Fibroblast of lung (primary cell): ENCODE results near the gene CGB7.
"Not testable (repeated sequence)": the region's sequence is repeated elsewhere in the genome, so short reads cannot be mapped to it uniquely, and the experiment has no call there.

ENCODE experiments used
- EZH2 ChIP-seq: IDR thresholded peaks from 2 replicates; pipeline ENCODE4 v1.5.1; 2012; ENCODE audit warnings: low read length, control low read depth, mild to moderate bottlenecking; ENCODE audit errors: missing control alignments
- TF ChIP-seq, protein P1 (sequence below), 2 donors: IDR thresholded peaks in 1 of 2; conservative IDR thresholded peaks in 1 of 2; 1 replicate in 1 of 2; 2 replicates in 1 of 2; pipeline ENCODE4 v1.5.1; 2011 to 2012; ENCODE audit warnings: low read length in 2 of 2, control low read depth in 1 of 2, inconsistent platforms in 1 of 2, low read depth in 1 of 2, mild to moderate bottlenecking in 1 of 2

DNA sequence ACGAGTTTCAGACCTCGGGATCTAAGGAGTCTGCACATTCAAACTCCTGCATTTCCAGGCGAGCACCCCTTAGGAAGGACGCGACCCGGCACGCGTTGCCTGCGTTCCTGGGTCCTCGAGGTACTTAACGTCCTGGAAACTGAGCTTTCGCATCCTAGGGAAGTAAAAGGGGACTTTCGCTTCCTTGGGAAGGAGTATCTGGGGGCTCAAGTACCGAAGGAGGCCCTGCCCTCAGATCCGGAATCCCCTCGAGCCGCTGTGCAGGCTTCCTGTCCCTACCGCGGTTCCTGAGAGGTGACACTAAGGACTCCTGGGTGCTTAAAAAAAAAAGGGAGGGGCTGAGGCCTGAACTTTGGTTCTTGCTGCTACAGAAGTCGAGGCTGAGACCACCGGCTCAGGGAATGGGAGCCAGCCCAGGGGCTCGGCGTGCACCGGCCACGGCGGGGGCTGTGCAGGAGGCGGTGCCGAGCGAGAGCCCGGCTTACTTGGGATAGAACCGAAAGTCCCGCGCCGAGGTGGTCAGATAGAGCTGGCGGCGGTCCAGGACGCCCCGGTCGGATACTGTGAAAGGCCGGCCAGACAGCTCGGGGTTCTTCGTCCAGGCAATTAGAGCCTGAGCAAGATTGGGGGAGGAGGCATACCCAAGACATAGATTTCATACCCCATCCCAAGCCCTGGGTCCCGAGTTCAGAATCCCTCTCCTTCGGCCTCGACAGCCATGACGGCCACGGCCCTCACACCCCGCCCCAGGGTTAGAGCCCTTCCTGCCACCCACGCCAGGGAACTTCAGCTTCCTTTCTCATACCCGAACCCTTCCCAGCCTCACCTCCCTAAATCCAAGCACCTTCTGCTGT, 38.9 kb downstream of the CGB7 start:
- TF ChIP-seq, protein P1, sequence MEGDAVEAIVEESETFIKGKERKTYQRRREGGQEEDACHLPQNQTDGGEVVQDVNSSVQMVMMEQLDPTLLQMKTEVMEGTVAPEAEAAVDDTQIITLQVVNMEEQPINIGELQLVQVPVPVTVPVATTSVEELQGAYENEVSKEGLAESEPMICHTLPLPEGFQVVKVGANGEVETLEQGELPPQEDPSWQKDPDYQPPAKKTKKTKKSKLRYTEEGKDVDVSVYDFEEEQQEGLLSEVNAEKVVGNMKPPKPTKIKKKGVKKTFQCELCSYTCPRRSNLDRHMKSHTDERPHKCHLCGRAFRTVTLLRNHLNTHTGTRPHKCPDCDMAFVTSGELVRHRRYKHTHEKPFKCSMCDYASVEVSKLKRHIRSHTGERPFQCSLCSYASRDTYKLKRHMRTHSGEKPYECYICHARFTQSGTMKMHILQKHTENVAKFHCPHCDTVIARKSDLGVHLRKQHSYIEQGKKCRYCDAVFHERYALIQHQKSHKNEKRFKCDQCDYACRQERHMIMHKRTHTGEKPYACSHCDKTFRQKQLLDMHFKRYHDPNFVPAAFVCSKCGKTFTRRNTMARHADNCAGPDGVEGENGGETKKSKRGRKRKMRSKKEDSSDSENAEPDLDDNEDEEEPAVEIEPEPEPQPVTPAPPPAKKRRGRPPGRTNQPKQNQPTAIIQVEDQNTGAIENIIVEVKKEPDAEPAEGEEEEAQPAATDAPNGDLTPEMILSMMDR (conservative IDR thresholded peaks at IDR 0.05 in 1 of 2, IDR thresholded peaks at IDR 0.05 in 1 of 2; ENCODE audit: low read depth in 1 of 2, low read length in 2 of 2) = not testable (repeated sequence)
- TF ChIP-seq EZH2 = not testable (repeated sequence)
